ENCODE results near the gene TCF4.

DNA sequence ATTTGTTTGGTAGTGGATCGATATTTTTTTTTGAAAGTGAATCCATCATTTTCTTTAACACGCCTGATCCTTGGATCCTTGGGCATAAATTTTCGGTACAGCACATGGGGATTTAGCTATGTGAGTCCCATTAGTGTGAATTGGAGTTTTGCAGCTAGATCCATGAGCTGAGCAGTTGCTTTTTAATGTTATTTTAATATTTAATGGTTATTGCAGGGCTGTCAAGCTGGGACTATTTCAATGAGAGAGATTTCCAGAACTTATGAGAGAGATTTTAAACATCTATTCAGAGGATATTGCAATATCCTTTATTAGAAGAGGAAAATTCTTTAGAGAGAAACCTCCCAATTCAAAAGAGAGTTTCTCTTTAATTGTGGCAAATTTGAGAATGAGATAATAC, 35.6 kb upstream of the TCF4 start:
- TF ChIP-seq, protein P1, sequence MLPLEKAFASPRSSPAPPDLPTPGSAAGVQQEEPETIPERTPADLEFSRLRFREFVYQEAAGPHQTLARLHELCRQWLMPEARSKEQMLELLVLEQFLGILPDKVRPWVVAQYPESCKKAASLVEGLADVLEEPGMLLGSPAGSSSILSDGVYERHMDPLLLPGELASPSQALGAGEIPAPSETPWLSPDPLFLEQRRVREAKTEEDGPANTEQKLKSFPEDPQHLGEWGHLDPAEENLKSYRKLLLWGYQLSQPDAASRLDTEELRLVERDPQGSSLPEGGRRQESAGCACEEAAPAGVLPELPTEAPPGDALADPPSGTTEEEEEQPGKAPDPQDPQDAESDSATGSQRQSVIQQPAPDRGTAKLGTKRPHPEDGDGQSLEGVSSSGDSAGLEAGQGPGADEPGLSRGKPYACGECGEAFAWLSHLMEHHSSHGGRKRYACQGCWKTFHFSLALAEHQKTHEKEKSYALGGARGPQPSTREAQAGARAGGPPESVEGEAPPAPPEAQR (CRISPR knock-in tag; IDR thresholded peaks at IDR 0.05): no peak
- TF ChIP-seq SMAD3 (CRISPR knock-in tag; IDR thresholded peaks at IDR 0.05; ENCODE audit: borderline replicate concordance) (no peak), GABPB1 (CRISPR knock-in tag; IDR thresholded peaks at IDR 0.05) (no peak), ZBTB21 (CRISPR knock-in tag; IDR thresholded peaks at IDR 0.05; ENCODE audit: borderline replicate concordance) (no peak), NR2C2 (CRISPR knock-in tag; IDR thresholded peaks at IDR 0.05) (no peak), TEAD4 (CRISPR knock-in tag; IDR thresholded peaks at IDR 0.05) (no peak), GTF2I (CRISPR knock-in tag; conservative IDR thresholded peaks at IDR 0.05) (no peak), ZNF138 (CRISPR knock-in tag; conservative IDR thresholded peaks at IDR 0.05) (no peak)
- TF ChIP-seq, protein P2, sequence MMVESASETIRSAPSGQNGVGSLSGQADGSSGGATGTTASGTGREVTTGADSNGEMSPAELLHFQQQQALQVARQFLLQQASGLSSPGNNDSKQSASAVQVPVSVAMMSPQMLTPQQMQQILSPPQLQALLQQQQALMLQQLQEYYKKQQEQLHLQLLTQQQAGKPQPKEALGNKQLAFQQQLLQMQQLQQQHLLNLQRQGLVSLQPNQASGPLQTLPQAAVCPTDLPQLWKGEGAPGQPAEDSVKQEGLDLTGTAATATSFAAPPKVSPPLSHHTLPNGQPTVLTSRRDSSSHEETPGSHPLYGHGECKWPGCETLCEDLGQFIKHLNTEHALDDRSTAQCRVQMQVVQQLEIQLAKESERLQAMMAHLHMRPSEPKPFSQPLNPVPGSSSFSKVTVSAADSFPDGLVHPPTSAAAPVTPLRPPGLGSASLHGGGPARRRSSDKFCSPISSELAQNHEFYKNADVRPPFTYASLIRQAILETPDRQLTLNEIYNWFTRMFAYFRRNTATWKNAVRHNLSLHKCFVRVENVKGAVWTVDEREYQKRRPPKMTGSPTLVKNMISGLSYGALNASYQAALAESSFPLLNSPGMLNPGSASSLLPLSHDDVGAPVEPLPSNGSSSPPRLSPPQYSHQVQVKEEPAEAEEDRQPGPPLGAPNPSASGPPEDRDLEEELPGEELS (CRISPR knock-in tag; IDR thresholded peaks at IDR 0.05): no peak
- TF ChIP-seq, protein P3, sequence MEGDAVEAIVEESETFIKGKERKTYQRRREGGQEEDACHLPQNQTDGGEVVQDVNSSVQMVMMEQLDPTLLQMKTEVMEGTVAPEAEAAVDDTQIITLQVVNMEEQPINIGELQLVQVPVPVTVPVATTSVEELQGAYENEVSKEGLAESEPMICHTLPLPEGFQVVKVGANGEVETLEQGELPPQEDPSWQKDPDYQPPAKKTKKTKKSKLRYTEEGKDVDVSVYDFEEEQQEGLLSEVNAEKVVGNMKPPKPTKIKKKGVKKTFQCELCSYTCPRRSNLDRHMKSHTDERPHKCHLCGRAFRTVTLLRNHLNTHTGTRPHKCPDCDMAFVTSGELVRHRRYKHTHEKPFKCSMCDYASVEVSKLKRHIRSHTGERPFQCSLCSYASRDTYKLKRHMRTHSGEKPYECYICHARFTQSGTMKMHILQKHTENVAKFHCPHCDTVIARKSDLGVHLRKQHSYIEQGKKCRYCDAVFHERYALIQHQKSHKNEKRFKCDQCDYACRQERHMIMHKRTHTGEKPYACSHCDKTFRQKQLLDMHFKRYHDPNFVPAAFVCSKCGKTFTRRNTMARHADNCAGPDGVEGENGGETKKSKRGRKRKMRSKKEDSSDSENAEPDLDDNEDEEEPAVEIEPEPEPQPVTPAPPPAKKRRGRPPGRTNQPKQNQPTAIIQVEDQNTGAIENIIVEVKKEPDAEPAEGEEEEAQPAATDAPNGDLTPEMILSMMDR (IDR thresholded peaks at IDR 0.05): no peak
- TF ChIP-seq, protein P4, sequence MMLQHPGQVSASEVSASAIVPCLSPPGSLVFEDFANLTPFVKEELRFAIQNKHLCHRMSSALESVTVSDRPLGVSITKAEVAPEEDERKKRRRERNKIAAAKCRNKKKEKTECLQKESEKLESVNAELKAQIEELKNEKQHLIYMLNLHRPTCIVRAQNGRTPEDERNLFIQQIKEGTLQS (CRISPR knock-in tag; conservative IDR thresholded peaks at IDR 0.05): no peak
- TF ChIP-seq, protein P5, sequence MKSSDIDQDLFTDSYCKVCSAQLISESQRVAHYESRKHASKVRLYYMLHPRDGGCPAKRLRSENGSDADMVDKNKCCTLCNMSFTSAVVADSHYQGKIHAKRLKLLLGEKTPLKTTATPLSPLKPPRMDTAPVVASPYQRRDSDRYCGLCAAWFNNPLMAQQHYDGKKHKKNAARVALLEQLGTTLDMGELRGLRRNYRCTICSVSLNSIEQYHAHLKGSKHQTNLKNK (CRISPR knock-in tag; IDR thresholded peaks at IDR 0.05): no peak
- TF ChIP-seq, protein P6, sequence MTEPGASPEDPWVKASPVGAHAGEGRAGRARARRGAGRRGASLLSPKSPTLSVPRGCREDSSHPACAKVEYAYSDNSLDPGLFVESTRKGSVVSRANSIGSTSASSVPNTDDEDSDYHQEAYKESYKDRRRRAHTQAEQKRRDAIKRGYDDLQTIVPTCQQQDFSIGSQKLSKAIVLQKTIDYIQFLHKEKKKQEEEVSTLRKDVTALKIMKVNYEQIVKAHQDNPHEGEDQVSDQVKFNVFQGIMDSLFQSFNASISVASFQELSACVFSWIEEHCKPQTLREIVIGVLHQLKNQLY (CRISPR knock-in tag; IDR thresholded peaks at IDR 0.05): no peak

Data from WTC11 (cell line).